D721Med (cell line): ENCODE measurements around the gene LRRN4CL.

ENCODE experiments used
- DNase-seq: peaks from one replicate; pipeline ENCODE4 v3.0.0; 2011; ENCODE audit warnings: low spot score; ENCODE audit not compliant: insufficient read length
- FAIRE-seq: peaks from 2 replicates; lab custom pipeline; 2011; peaks lifted over from hg19 to GRCh38; lab: Jason Lieb, UNC
- TF ChIP-seq, protein P1 (sequence below): IDR thresholded peaks from 2 replicates; pipeline ENCODE4 v1.5.1; 2012; ENCODE audit warnings: mild to moderate bottlenecking, control low read depth; ENCODE audit not compliant: insufficient read depth; ENCODE audit errors: missing control alignments

LRRN4CL gene

DNA sequence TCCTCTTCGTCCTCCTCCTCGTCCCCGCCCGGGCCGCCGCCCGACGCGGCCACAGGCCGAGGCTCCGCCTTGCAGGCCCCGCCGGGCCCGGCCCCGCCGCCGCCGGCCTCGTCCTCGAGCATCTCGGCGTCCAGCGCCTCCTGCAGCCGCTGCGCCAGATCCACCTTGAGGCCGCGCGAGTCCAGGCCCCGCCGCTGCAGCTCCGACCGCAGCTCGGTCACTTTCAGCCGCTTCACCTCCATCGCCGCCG is 37.5 kb upstream of the LRRN4CL start:
- FAIRE-seq (no peak), DNase-seq (no peak)
- TF ChIP-seq, protein P1, sequence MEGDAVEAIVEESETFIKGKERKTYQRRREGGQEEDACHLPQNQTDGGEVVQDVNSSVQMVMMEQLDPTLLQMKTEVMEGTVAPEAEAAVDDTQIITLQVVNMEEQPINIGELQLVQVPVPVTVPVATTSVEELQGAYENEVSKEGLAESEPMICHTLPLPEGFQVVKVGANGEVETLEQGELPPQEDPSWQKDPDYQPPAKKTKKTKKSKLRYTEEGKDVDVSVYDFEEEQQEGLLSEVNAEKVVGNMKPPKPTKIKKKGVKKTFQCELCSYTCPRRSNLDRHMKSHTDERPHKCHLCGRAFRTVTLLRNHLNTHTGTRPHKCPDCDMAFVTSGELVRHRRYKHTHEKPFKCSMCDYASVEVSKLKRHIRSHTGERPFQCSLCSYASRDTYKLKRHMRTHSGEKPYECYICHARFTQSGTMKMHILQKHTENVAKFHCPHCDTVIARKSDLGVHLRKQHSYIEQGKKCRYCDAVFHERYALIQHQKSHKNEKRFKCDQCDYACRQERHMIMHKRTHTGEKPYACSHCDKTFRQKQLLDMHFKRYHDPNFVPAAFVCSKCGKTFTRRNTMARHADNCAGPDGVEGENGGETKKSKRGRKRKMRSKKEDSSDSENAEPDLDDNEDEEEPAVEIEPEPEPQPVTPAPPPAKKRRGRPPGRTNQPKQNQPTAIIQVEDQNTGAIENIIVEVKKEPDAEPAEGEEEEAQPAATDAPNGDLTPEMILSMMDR, result no peak

DNA sequence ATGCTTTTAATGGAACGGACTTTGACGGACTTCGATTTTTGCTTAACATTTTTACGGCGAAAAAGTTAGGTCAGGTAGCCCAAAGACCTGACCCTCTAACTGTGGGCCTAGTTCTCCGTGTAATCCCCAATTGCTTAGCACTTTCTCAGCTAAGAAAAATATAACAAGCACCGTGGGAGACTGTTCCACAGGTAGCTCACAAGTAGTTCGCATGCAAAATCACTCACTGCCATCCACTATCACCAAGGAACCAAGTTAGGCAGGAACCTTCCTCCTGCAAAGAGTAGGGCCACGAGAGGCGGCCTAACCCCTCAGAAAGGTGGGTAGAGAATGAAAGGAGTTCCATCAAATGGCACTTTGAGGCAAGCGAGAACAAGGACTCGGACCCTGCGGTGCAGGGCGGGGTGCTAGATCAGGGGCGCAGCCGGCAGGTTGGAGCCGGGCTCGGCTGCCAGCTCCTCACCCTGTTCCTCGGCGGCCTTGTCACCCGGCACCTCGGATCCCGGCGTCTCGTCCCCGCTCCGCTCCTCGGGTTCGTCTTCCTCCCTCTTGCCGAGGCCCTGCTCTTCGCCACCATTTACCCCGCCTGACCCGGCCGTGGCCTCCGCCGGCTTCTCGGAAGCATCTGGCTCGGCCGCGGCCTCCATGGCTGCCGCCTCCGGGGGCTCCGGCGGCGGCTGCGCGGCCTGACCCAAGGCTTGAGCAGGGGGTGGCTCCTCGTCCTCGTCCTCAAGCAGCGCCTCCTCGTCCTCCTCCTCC is 37.0 kb upstream of the LRRN4CL start:
- DNase-seq (no peak), FAIRE-seq (no peak)

DNA sequence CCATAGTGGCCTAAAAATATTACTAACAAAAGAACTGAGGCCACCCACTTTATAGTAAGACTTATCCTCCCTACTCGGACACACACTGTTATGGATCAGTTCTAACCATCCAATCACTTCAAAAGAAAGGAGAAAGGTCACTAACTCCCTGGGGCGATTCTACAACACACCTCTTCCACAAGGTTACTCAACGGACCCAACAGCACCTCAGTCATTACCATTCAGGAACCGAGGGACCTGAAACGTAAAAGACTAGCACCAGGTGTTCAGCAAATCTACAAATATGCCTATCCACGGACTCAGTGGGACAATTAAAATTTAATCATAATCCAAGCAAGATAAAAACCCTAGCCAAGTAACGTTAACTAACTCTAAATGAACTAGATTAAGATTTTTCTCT is 36.3 kb upstream of the LRRN4CL start:
- TF ChIP-seq, protein P1, result no peak
- no peak for DNase-seq

More for the DNA sequence above, 37.0 kb upstream of the LRRN4CL start:
- TF ChIP-seq, protein P1, result no peak

DNA sequence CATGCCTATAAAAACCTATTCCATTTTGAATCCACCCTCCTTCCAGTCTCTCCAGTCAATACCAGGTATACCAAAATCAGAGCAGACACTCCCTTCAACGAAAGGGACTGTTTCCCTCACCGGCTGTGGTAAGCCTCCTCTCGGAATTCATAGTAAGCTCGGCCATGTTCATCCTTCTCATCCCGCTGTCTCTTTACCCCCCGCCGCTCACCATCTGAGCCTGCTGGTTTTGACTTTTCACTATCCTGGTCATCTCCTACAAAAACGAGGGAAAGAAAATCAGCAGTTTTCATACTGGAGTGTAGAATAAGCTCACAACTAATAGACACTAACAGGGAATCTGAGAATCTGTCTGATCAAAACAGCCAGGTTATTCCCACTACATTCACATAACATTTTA is 34.8 kb upstream of the LRRN4CL start:
- no peak for DNase-seq
- TF ChIP-seq, protein P1, result no peak
- FAIRE-seq, result no peak

More for the DNA sequence above, 36.3 kb upstream of the LRRN4CL start:
- no peak for FAIRE-seq

DNA sequence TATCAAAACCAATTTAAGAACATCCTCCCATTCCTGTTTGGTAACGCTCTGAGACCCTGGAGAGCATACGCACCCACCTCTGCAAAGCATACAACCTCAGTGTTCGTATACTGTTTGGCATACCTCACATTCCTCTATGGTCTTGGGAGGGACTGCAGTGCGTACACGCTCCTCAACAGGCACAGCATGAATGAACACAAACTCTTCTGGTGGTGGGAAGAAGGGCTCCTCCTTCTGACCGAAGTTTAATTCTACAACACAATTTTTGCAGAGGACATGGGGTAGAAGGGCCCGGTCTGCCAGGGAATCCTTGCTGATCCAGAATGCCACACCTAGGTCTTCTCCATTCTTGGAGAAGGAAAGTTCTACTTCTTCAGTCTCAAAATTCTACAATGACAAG is 32.7 kb upstream of the LRRN4CL start:
- TF ChIP-seq, protein P1, result peak; percentile 14
- no peak for DNase-seq
- no peak for FAIRE-seq

DNA sequence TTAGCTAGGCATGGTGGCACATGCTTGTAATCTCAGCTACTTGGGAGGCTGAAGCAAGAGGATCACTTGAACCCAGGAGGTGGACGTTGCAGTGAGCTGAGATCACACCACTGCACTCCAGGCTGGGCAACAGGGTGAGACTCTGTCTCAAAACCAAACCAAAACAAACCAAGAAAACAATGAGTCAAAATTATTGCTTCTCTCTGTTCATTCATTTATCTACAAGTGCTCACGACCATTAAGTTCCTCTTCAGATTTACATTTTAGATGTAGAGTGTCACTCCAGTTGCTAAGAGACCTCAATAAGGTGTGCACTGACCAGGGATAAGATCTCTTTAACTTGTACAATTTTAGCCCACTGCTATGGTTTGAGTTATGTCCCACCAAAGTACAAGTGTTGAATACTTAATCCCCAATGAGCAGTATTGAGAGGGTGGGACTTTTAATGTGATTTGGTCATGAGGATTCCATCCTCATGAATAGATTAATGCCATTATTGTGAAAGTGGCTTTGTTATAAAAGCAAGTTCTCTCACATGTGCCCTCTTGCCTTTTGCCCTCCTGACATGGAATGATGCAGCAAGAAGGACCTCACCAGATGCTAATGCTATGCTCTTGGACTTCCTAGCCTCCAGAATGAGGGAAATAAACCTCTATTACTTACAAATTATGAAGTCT is 30.1 kb upstream of the LRRN4CL start:
- DNase-seq (no peak), FAIRE-seq (no peak)
- TF ChIP-seq, protein P1, result no peak

DNA sequence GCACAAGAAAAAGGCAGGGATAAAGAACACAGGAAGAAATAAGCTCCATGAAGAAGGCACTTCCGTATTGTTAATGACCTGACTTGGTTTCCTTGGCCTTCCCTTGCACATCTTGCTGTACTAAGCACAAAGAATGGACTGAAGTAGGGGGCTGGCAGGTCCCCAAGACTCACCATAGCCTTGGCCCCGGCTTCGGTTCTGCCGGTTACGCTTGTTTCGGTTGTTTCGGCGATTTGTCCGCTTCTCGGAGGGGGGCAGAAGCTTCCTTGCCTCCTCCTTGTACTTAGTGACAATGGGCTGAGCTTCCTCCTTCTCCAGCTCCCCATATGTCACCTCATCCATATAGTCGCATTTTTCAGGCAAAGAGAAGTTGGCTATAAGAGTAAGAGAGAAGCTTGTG is 27.5 kb upstream of the LRRN4CL start:
- DNase-seq (no peak), FAIRE-seq (no peak)
- TF ChIP-seq, protein P1, result no peak
